Stimulated activated CD4-positive, alpha-beta T cell treated with anti-CD3 and anti-CD28 coated beads, TNF-alpha, amount 100 ng/mL, for 48 hours (primary cell): ENCODE data around the gene HBEGF.
A peak's percentile ranks its signal among the peaks of the same experiment; 100 is the strongest.

Experiments used
- DNase-seq, 3 donors: peaks; one replicate each; pipeline ENCODE4 v3.0.0-alpha.2; 2020; ENCODE audit warnings: low read depth in 3 of 3

Gene HBEGF

GRCh38 chr5:140346348-140347221 is at the start of gene HBEGF:
Gene HBEGF, minus strand, starts transcription at chr5:140346603. Its CDS starts 275 bp downstream, at chr5:140346328.
- DNase-seq, result peak in 1 of 3 donors; percentile 20

DNA sequence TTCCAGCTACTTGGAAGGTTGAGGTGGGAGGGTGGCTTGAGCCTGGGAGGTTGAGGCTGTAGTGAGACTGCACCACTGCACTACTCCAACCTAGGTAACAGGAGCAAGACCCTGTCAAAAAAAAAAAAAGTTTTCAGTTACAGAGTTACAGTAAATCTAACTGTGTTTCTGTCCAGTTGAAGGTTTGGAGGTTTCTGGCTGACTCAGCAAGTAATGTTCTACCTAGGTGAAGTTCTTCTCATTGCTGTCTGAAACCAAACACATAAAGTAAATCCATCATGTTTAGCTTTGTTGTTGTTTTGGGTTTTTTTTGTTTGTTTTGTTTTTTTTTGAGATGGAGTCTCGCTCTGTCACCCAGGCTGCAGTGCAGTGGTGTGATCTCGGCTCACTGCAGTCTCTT is 47.3 kb upstream of the HBEGF start:
- DNase-seq, result no peak

- no peak for DNase-seq
These were observed 45.3 kb upstream of the HBEGF start for GRCh38 chr5:140391732-140392131.

DNA sequence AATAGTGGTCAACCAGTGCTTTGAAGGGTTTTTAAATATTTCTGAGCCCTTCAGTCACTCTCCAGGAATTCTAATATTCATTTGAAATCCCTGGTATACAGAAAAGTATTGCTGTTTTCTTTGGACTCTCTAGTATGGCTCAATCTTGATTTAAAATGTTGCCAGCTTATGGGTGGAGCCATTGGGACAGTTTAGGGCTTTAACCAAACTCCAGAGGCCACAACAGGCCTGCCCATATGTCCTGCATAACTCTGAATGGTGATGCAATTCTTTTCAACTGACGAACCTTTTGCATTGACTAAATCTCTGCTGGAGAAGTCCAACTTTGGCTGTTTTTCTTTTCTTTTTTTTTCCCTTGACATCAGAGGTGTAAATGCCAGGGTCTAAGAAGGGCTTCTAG is 44.9 kb upstream of the HBEGF start:
- no peak for DNase-seq

DNA sequence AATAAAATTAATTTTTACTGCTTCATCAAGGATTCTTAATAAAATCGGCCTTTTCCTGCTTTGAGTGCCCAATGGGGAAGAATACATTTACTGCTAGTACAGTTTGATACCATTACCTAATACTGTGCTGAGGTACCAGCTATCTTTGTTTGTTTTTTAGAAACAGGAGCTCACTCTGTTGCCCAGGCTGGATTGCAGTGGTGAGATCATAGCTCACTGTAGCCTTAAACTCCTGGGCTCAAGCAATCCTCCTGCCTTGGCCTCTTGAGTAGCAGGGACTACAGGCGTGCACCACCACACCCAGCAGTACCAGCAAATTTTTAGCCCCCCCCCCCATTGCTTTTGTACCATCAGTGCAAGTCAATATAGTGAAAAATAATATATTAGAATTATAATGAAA is 41.6 kb upstream of the HBEGF start:
- no peak for DNase-seq

GRCh38 chr5:140383300-140383699 is 36.9 kb upstream of the HBEGF start:
- no peak for DNase-seq

GRCh38 chr5:140382866-140383265 is 36.5 kb upstream of the HBEGF start:
- DNase-seq, result no peak

GRCh38 chr5:140381972-140382371 is 35.6 kb upstream of the HBEGF start:
- no peak for DNase-seq

DNA sequence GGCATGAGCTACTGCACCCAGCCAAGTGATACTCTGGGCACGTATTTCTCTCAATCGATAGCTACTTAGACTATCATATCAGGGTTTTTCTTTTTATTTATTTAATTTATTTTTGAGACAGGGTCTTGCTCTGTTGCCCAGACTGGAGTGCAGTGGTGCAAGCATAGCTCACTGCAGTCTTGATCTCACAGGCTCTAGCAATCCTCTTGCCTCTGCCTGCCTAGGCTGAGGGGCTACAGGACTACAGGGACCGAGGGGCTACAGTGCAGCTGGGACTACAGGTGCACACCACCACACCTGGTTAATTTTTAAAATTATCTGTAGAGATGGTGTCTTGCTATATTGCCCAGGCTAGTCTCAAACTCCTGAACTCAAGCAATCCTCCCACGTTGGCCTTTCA is 34.9 kb upstream of the HBEGF start:
- DNase-seq, result no peak

GRCh38 chr5:140372971-140373487 is 26.6 kb upstream of the HBEGF start:
- peak in 2 of 3 donors; percentile 9 to 38 for DNase-seq

DNA sequence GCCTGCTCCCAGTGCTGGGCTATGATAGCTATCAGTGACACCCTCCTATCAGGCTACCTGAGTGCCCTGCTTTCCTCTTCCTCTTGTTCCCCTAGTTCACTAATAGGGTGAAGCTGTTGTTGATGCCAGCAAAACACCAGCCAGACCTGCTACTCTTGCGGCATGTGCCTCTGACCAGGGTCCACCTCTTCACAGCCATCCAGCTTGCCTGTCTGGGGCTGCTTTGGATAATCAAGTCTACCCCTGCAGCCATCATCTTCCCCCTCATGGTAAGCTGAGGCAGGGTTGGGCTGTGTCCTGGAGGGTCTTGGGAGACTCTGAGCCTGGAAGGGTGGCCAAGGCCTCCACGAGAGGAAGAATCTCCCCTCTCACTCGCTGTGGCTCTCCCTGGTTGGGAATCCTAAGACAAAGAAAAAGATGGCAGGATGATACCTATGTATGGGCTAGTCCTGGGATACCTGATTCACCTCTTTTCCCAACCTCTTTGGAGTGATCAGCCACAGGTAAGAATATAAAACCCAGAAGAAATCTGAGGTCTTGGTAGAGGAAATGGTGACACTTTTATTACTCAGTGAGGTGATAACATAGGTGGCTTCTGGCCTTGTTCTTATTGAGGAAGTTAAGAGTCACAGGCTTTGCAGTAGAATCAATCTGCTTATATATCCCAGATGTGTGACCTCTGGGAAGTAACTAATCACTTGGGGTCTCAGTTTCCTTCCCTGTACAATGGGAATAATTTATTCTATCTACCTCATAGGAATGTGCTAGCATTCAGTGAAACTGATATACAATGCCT is 25.2 kb upstream of the HBEGF start:
- no peak for DNase-seq

GRCh38 chr5:140367256-140368013 is 21.0 kb upstream of the HBEGF start:
- DNase-seq, result no peak

- no peak for DNase-seq
These were observed 20.3 kb upstream of the HBEGF start for GRCh38 chr5:140366589-140367255.

DNA sequence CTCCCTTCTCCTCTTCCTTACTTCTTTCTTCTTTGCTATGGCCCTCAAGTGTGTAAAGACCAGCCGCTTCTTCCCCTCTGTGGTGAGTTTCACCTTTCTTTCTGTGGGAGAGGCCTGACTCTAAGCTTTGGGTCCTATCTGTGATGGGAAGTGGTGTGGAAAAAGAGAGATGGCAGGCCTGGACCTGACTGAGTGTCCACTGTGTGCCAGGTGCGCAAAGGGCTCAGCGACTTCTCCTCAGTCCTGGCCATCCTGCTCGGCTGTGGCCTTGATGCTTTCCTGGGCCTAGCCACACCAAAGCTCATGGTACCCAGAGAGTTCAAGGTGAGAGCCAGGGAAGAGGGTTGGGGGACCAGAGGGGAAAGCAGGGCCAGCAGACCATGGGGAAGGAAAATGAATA is 19.5 kb upstream of the HBEGF start:
- DNase-seq, result no peak

GRCh38 chr5:140365282-140365681 is 18.9 kb upstream of the HBEGF start:
- DNase-seq, result no peak

GRCh38 chr5:140364472-140364765 is 18.0 kb upstream of the HBEGF start:
- DNase-seq, result no peak

GRCh38 chr5:140363631-140364471 is 17.4 kb upstream of the HBEGF start:
- DNase-seq, result no peak

DNA sequence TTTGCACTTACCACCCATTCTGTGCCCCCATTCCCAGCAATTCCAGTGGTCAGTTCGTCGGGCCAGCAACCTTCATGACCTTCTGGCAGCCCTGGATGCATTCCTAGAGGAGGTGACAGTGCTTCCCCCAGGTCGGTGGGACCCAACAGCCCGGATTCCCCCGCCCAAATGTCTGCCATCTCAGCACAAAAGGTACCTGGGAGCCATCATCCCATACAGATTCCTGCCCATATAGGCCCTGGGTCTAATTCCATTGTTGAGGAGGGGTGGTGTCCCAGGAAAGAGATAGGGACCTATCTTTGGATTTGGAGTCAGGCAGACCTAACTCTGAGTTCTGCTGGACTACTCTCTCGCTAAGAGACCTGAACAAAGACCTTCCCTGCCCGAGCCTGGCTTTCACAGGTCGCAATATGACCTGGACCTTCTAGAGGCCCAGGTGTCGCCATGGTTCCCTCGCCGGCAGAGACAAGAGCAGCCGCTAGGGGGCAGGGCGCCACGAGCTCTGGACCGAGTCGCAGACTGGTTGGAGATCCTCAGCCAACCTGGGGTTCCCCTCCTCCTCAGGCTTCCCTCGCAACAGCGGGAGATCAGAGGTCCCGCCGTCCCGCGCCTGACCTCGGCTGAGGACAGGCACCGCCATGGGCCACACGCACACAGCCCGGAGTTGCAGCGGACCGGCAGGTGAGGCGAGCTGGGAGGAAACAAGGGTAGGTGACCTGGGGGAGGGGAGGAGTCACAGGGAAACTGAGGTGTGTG is 16.6 kb upstream of the HBEGF start:
- DNase-seq, result peak; percentile 75 to 86 (median 78)

- no peak for DNase-seq
These were observed 15.9 kb upstream of the HBEGF start for GRCh38 chr5:140362311-140362710.

DNA sequence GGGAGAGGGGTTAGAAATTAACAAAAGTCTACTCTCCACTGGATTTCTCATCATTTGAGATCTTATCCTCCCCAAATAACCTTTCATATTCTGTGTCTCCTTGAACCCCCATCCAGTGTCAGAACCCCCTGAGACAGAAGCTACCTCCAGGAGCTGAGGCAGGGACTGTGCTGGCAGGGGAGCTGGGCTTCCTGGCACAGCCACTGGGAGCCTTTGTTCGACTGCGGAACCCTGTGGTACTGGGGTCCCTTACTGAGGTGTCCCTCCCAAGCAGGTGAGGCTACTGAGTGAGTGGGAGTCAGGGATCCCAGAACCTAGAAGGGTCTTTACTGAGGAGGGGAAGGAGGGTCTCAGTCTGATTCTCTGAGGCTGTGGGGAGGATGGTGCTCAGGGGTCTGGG is 15.5 kb upstream of the HBEGF start:
- no peak for DNase-seq
